Measurements from ENCODE around the gene CRHR1.
"Not testable (repeated sequence)": the region's sequence is repeated elsewhere in the genome, so short reads cannot be mapped to it uniquely, and the experiment has no call there.

Gene CRHR1

GRCh38 chr17:45784293-45784740, at the start of gene CRHR1:
CRHR1 (plus strand) TSS chr17:45784320; CDS start chr17:45784545, 225 bp downstream.
- DNase-seq = no peak

DNA sequence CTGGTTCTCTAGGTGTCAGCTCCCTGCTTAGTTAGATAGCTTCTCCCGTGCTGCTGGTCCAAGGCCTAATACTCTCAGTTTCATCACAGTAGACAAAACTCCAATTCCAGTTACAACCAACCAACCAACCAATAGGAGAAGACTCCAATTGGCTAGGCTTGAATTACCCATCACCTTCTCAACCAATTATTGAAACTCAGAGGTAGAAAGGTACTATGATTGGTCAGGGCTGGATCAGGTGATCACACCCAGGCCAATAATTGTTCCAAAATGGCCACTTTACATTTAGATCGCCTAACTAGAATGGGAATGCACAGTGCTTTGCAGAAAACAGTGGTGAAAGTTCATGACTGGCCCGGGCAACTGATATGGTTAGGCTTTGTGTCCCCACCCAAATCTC, 49.5 kb upstream of the CRHR1 start:
- DNase-seq = no peak

DNA sequence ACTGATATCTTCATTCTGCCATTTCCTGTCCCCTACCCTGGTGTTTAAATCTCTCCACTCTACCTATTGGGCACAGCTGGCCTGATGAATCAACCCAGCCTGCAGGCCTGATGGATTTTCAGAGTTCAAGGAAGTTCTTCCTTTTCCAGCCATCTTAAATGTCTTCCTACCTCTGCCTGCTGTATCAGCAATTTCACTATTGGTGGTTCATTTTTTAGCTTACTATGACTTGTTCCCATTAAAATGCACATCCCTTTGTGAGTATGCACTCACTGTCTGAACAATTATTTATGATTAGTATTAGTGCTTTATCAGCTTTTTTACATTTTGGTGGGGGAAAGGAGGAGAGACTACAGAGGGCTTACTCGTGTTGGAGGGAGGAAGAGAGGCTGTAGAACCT, 48.6 kb upstream of the CRHR1 start:
- no peak for DNase-seq

DNA sequence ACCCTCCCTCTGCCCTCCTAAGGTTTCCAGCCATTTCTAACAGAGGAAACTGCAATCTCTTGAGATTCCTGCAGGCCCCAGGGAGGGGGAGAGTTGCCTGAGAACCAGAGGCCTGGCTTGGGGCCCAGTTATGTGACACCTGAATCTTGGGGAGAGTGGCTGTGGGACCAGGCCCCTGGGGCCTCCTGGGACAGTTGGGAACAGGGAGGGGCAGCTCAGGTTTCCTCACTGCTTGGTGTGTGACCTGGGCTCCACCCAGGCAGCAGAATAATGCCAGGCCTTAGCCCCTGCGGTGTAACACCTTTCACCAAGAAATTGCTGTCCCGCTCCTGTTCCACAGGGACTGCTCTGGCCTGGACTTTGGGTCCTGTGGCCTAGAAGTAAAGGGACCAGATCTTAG, 44.3 kb upstream of the CRHR1 start:
- no peak for DNase-seq

GRCh38 chr17:45740553-45741330, 43.4 kb upstream of the CRHR1 start:
- no peak for DNase-seq

- no peak for DNase-seq
These were observed 41.9 kb upstream of the CRHR1 start for GRCh38 chr17:45742251-45742650.

DNA sequence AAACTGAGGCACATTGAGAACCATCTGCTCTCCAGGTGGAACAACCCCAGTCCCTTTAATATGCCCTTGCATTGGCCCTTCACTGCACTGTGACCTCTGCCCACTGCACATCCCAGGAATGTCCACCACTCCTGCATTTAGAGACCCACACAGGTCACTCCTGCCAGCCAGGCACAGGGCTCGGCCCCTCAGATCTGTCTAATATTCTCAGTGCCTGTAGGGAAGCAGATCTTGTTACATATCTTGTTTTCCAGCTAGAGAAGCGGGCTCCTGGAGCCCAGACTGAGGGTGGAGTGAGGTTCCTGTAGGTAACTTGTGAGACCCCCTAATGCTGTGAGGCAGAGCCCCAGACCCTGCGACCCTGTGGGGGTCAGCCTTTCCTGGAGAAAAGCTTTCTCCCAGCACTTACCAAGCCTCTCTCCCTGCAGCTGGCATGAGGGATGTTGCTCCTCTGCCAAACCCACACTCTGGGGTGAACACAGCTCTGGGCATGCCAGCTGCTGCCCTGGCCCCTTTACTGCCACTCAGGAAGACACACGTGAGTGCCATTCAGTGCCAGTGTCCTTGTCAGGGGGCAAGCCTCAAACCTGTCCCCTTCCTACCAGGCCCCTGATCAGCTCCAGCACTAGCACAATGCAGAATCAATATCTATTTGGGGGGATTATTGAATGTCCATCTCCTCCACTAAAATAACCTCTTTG, 40.3 kb upstream of the CRHR1 start:
- no peak for DNase-seq

GRCh38 chr17:45744826-45745225, 39.3 kb upstream of the CRHR1 start:
- not testable (repeated sequence) for DNase-seq

- no peak for DNase-seq
These were observed 38.3 kb upstream of the CRHR1 start for GRCh38 chr17:45745601-45746494.

DNA sequence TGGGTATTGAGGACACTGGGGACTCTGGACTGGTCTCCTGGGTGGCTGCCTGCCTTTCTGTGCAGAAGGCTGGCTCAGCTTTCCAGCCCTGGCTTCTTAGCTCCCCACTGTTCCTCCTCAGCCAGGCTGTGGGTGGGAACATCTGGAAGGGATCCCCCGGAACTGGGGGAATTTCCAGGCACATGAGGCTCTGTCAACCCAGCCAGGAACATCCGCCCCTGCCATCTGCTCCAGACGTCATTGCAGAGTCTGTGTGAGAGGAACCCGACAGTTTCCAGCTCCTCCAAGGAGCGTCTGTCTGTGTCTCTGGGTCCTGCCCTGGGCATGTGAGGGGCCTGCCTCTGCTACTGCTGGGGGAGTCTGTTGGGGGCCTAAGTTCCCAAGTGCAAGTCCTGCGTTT, 36.2 kb upstream of the CRHR1 start:
- no peak for DNase-seq

- no peak for DNase-seq
These were observed 35.3 kb upstream of the CRHR1 start for GRCh38 chr17:45748731-45749310.

DNA sequence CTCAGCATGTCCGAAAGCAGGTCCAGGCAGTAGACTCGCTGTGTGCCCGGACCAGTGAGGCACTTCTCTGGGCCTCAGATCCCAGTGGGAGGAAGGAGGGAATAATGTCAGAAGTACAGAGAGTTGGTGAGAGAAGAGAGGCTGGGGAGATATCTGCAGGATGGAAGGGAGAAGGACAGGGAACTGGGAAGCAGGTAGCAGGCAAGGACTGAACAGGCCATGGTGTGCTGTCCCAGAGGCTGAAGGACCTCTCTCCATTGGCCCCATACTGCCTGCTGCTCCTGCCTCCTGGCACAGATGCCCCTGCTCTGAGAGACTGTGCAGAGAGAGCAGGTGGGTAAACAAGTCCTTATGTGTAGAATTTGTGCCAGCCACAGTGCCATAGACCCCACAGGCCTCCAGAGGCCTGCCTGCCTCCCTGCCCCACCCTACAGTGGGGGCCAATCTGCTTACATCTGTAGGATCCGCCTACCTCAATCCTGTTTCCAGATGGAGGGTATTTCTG, 34.2 kb upstream of the CRHR1 start:
- DNase-seq = no peak

- DNase-seq = no peak
These were observed 33.2 kb upstream of the CRHR1 start for GRCh38 chr17:45750779-45751440.

GRCh38 chr17:45751466-45751865, 32.7 kb upstream of the CRHR1 start:
- no peak for DNase-seq

- no peak for DNase-seq
These were observed 31.9 kb upstream of the CRHR1 start for GRCh38 chr17:45752246-45752645.

DNA sequence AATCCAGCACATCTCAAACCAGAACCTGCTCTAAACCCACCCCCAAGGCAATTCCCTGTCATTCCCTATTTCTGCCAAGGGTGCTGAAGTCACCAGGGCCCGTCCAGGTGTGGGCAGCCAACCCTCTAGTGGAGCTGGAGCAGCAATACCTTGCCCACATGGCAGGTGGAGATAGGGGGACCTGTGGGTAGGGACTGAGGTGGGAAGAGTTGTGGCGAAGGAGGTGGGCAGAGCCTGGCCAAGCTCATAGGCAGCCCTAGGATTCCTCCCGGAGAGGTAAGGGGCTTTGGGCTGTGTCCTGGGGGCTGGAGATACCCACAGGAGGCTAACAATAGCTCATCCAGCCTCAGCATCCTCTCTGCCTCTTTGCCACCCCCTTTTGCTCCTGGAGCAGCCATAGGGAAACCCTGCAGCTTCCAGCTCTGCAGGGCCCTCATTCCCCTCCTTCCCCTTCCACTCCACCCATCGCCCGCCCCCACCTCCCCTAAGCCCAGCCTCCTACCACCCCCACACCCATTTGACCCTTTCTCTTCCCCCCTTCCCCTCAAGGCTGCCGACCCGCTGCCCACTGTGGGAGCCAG, 30.4 kb upstream of the CRHR1 start:
- DNase-seq = no peak

DNA sequence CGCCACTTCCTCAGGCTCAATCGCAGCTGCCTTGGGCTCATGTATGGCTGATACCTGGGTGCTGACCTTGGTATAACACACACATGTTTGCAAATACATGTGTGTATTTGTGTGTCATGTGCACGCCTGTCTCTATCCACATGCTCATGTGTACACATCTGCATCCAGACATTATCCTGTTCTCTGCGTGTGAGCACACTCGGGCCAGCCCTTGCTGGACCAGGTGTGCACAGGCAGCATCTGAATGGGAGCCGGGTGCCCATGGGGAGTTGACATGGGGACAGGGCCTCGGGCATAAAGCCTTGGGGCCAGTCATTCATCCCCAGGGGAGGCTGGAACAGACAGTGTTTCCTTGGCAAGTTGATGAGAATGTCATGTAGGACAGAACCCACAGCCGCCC, 29.1 kb upstream of the CRHR1 start:
- no peak for DNase-seq

- DNase-seq = no peak
These were observed 27.7 kb upstream of the CRHR1 start for GRCh38 chr17:45756266-45756991.

DNA sequence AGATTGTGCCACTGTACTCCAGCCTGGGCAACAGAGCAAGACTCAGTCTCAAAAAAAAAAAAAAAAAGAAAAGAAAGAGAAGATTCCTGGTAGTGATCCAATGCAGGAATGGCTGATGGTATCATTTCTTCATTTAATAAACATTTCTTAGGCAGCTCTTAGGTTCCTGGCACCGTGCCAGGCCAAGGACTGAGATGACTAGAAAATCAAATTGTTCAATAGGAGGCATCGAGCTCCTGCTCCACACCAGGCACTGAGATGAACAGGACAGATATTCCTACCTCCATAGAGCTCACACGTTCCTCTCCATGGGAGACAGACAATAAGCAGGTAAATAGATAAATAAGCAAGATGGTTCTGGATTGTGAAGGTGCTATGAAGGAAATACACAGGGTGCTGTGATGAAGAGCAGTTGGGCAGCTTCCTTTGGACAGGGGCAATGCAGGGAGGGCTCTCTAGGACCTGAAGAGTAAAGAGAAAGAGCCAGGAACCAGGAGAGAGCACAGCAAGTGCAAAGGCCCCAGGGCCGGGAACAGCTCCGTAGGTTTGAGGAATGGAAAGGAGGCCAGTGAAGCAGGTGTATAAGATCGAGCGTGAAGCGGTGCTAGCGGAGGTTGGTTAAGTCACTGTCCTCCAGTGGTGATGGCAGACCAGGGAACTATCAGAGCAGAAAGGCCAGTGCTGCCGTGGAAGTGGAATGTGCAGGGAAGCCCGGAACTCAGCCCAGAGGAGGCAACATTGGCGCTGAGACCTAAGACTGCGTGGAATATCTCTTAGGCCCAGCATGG, 26.5 kb upstream of the CRHR1 start:
- no peak for DNase-seq

DNA sequence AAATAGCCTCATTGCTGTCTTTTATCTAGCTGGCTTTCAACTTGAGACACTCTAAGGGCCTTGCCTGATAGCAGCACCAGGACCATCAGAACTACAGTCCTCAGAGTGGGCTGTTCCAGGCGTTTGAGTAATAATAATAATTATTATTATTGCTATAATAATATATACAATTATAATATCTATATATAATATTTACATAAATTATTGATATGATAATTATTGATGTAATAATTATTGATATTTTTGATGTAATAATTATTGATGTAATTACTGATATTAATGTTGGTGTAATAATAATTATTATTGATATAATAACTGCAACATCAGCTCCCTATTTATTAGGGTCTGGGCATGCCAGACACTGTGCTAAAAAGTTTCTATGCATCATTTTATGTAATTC, 25.6 kb upstream of the CRHR1 start:
- DNase-seq = no peak
